Vagina (tissue), 2 donors: ENCODE measurements around the gene QSER1.

Experiments used
- POLR2A ChIP-seq, 2 donors: fragments of 450-650 bp; IDR thresholded peaks; one replicate each; pipeline ENCODE4 v1.6.1; 2017; ENCODE audit warnings: antibody characterized with exemption in 2 of 2, mild to moderate bottlenecking in 2 of 2, moderate library complexity in 2 of 2
- POLR2AphosphoS5 ChIP-seq, 2 donors: sonication (generic); formaldehyde crosslinking; IDR thresholded peaks; one replicate each; pipeline ENCODE4 v1.9.0; 2017; ENCODE audit warnings: antibody characterized with exemption in 2 of 2, mild to moderate bottlenecking in 2 of 2, low read depth in 1 of 2; ENCODE audit not compliant: insufficient read depth in 1 of 2
- TF ChIP-seq, protein P1 (sequence below), 3 experiments: fragments of 450-650 bp in 2 of 3; fragments of 200-600 bp in 1 of 3; sonication (generic) in 1 of 3; IDR thresholded peaks; one replicate each; pipeline ENCODE4 v1.5.1; 2017 to 2019; ENCODE audit warnings: antibody characterized with exemption in 3 of 3, mild to moderate bottlenecking in 2 of 3, moderate library complexity in 2 of 3

DNA sequence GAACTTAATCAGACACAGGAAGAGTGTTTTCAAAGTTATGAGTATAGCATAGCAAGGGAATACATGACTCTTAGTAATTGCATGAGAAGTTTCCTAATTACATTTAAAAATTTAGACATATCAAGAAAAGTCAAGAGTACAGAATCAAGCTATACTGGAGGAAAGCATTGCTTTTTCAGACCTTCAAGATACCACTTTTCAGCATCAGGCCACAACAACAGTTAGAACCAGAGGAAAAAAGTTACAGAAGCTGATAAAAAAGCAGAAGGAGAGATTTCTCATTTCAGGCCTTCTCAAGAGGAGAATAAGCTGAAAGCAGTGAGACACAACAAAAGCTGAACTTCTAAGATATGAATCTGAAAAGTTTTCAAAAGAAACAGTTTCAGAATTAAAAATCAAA is 28.1 kb upstream of the QSER1 start:
- TF ChIP-seq, protein P1, sequence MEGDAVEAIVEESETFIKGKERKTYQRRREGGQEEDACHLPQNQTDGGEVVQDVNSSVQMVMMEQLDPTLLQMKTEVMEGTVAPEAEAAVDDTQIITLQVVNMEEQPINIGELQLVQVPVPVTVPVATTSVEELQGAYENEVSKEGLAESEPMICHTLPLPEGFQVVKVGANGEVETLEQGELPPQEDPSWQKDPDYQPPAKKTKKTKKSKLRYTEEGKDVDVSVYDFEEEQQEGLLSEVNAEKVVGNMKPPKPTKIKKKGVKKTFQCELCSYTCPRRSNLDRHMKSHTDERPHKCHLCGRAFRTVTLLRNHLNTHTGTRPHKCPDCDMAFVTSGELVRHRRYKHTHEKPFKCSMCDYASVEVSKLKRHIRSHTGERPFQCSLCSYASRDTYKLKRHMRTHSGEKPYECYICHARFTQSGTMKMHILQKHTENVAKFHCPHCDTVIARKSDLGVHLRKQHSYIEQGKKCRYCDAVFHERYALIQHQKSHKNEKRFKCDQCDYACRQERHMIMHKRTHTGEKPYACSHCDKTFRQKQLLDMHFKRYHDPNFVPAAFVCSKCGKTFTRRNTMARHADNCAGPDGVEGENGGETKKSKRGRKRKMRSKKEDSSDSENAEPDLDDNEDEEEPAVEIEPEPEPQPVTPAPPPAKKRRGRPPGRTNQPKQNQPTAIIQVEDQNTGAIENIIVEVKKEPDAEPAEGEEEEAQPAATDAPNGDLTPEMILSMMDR (IDR thresholded peaks at IDR 0.05): no peak
- TF ChIP-seq POLR2A (IDR thresholded peaks at IDR 0.05): no peak
- no peak for TF ChIP-seq POLR2AphosphoS5 (IDR thresholded peaks at IDR 0.05; ENCODE audit: insufficient read depth in 1 of 2, low read depth in 1 of 2)
